Measurements from ENCODE around the gene MTR. TPM values are rescaled to one million over a fixed set of nuclear protein-coding genes. Genes with fewer than 3 reads are reported as not detected.

MTR gene
- total RNA-seq, 1 experiment from 2014 or later = 35.4 TPM

- H3K27me3 ChIP-seq = no peaks in the 10 kb centered on the region
- no peaks in the 10 kb centered on the region for H3K9me3 ChIP-seq (replicated peaks)
- DNase-seq = no peak
- H3K27ac ChIP-seq = no peak overlapping the region
- H3K4me3 ChIP-seq = no peak overlapping the region
- no peaks in the 10 kb centered on the region for H3K4me1 ChIP-seq
- H3K36me3 ChIP-seq = no peaks in the 10 kb centered on the region
Observed at GRCh38 chr1:236948381-236948780, 153.3 kb downstream of the MTR start.

GRCh38 chr1:236948996-236949395 is 153.9 kb downstream of the MTR start:
- H3K27ac ChIP-seq = no peak overlapping the region
- no peaks in the 10 kb centered on the region for H3K27me3 ChIP-seq
- no peak for DNase-seq
- no peaks in the 10 kb centered on the region for H3K9me3 ChIP-seq (replicated peaks)
- no peaks in the 10 kb centered on the region for H3K4me1 ChIP-seq
- H3K36me3 ChIP-seq = no peaks in the 10 kb centered on the region
- no peak overlapping the region for H3K4me3 ChIP-seq

- H3K36me3 ChIP-seq = no peaks in the 10 kb centered on the region
- H3K9me3 ChIP-seq (replicated peaks) = no peaks in the 10 kb centered on the region
- DNase-seq = no peak
- no peaks in the 10 kb centered on the region for H3K4me1 ChIP-seq
- no peak overlapping the region for H3K27ac ChIP-seq
- no peaks in the 10 kb centered on the region for H3K27me3 ChIP-seq
- no peak overlapping the region for H3K4me3 ChIP-seq
Observed at GRCh38 chr1:236950365-236950764, 155.3 kb downstream of the MTR start.

- Histone ChIP-seq H3K27me3 (no peaks in the 10 kb centered on the region), H3K27ac (no peak overlapping the region), H3K4me3 (no peak overlapping the region), H3K36me3 (no peaks in the 10 kb centered on the region), H3K9me3 (replicated peaks) (no peaks in the 10 kb centered on the region), H3K4me1 (no peaks in the 10 kb centered on the region)
- DNase-seq = no peak
Observed at GRCh38 chr1:236951672-236952071, 156.6 kb downstream of the MTR start.

GRCh38 chr1:236952246-236953003 is 157.3 kb downstream of the MTR start:
- Histone ChIP-seq H3K4me1 (no peaks in the 10 kb centered on the region), H3K27me3 (no peaks in the 10 kb centered on the region), H3K36me3 (no peaks in the 10 kb centered on the region), H3K4me3 (no peak overlapping the region), H3K27ac (no peak overlapping the region), H3K9me3 (replicated peaks) (no peaks in the 10 kb centered on the region)
- DNase-seq = no peak

GRCh38 chr1:236953151-236953700 is 158.1 kb downstream of the MTR start:
- DNase-seq = no peak
- Histone ChIP-seq H3K4me1 (no peaks in the 10 kb centered on the region), H3K36me3 (no peaks in the 10 kb centered on the region), H3K4me3 (no peak overlapping the region), H3K27ac (no peak overlapping the region), H3K9me3 (replicated peaks) (no peaks in the 10 kb centered on the region), H3K27me3 (no peaks in the 10 kb centered on the region)

Other genes with a start within 250 kb of the MTR start
- 53.4 and 55.1 TPM in 2 replicates for gene HEATR1, start 190.8 kb upstream of the MTR start, total RNA-seq (2014; rRNA removed; shearing (Covaris generic))
- gene ACTN2, start 108.8 kb upstream of the MTR start, total RNA-seq (2014; rRNA removed; shearing (Covaris generic)) = 2.0 and 3.0 TPM in 2 replicates
- not detected in 2 replicates for gene MT1HL1, start 209.1 kb downstream of the MTR start, total RNA-seq (2014; rRNA removed; shearing (Covaris generic))
- gene RYR2, start 246.9 kb downstream of the MTR start, total RNA-seq (2014; rRNA removed; shearing (Covaris generic)) = 0.99 and 1.3 TPM in 2 replicates